Lower leg skin (tissue), 3 donors: Measurements from ENCODE around the gene CWC27.

Source experiments
- POLR2A ChIP-seq, 2 donors: fragments of 450-650 bp; IDR thresholded peaks; one replicate each; pipeline ENCODE4 v1.6.1; 2016 to 2017; ENCODE audit warnings: antibody characterized with exemption in 2 of 2, mild to moderate bottlenecking in 1 of 2, moderate library complexity in 1 of 2
- TF ChIP-seq, protein P1 (sequence below), 3 donors: fragments of 450-650 bp; IDR thresholded peaks; one replicate each; pipeline ENCODE4 v1.5.1; 2016; ENCODE audit warnings: antibody characterized with exemption in 3 of 3, mild to moderate bottlenecking in 3 of 3, moderate library complexity in 2 of 3

- no peak for TF ChIP-seq POLR2A (IDR thresholded peaks at IDR 0.05)
- TF ChIP-seq, protein P1, sequence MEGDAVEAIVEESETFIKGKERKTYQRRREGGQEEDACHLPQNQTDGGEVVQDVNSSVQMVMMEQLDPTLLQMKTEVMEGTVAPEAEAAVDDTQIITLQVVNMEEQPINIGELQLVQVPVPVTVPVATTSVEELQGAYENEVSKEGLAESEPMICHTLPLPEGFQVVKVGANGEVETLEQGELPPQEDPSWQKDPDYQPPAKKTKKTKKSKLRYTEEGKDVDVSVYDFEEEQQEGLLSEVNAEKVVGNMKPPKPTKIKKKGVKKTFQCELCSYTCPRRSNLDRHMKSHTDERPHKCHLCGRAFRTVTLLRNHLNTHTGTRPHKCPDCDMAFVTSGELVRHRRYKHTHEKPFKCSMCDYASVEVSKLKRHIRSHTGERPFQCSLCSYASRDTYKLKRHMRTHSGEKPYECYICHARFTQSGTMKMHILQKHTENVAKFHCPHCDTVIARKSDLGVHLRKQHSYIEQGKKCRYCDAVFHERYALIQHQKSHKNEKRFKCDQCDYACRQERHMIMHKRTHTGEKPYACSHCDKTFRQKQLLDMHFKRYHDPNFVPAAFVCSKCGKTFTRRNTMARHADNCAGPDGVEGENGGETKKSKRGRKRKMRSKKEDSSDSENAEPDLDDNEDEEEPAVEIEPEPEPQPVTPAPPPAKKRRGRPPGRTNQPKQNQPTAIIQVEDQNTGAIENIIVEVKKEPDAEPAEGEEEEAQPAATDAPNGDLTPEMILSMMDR (IDR thresholded peaks at IDR 0.05), result no peak
Observed at GRCh38 chr5:65017636-65018035, 248.9 kb downstream of the CWC27 start.
